ENCODE results near the gene MYO15A.

Gene MYO15A

GRCh38 chr17:18143044-18143936 is 34.7 kb downstream of the MYO15A start:
- TF ChIP-seq, protein P1, sequence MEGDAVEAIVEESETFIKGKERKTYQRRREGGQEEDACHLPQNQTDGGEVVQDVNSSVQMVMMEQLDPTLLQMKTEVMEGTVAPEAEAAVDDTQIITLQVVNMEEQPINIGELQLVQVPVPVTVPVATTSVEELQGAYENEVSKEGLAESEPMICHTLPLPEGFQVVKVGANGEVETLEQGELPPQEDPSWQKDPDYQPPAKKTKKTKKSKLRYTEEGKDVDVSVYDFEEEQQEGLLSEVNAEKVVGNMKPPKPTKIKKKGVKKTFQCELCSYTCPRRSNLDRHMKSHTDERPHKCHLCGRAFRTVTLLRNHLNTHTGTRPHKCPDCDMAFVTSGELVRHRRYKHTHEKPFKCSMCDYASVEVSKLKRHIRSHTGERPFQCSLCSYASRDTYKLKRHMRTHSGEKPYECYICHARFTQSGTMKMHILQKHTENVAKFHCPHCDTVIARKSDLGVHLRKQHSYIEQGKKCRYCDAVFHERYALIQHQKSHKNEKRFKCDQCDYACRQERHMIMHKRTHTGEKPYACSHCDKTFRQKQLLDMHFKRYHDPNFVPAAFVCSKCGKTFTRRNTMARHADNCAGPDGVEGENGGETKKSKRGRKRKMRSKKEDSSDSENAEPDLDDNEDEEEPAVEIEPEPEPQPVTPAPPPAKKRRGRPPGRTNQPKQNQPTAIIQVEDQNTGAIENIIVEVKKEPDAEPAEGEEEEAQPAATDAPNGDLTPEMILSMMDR (IDR thresholded peaks at IDR 0.05; ENCODE audit: unreplicated experiment in 3 of 3): peak in 1 of 3 experiments; percentile 32
- Mint-ChIP-seq H3K4me1 (peaks cover 6% of the 10 kb centered on the region), H3K36me3 (ENCODE audit: low read depth) (no peaks in the 10 kb centered on the region), H3K27ac (no peak overlapping the region), H3K4me3 (no peak overlapping the region), H3K9me3 (no peaks in the 10 kb centered on the region), H3K27me3 (ENCODE audit: low read depth) (peaks cover 13% of the 10 kb centered on the region)

- Mint-ChIP-seq H3K9me3 (no peaks in the 10 kb centered on the region), H3K36me3 (ENCODE audit: low read depth) (no peaks in the 10 kb centered on the region), H3K27ac (no peak overlapping the region), H3K27me3 (ENCODE audit: low read depth) (peaks cover 12% of the 10 kb centered on the region), H3K4me3 (no peak overlapping the region), H3K4me1 (peaks cover 6% of the 10 kb centered on the region)
- TF ChIP-seq, protein P1 (IDR thresholded peaks at IDR 0.05; ENCODE audit: unreplicated experiment in 3 of 3): no peak
Observed at GRCh38 chr17:18144261-18144660, 35.7 kb downstream of the MYO15A start.

DNA sequence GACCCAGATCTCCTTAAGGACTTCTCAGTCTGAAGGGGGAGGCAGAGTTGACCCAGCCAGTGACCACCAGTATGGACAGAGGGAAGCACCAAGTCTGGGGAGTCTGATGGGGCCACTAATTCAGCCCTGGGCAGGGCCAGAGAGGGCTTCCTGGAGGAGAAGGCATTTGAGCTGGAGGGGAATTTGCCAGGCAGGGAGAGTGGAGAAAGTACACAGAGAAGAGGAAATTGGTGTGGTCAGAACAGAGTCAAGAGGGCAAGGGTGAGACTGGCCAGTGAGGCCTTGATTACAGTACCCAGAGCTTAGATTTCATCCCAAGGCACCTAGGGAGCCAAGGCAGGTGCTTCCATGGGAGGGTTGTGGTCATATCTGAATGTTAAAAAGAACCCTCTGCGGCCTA is 36.3 kb downstream of the MYO15A start:
- Mint-ChIP-seq H3K27me3 (ENCODE audit: low read depth) (peaks cover 12% of the 10 kb centered on the region), H3K4me1 (peaks cover 6% of the 10 kb centered on the region), H3K27ac (no peak overlapping the region), H3K9me3 (no peaks in the 10 kb centered on the region), H3K4me3 (no peak overlapping the region), H3K36me3 (ENCODE audit: low read depth) (no peaks in the 10 kb centered on the region)
- TF ChIP-seq, protein P1 (IDR thresholded peaks at IDR 0.05; ENCODE audit: unreplicated experiment in 3 of 3): no peak

DNA sequence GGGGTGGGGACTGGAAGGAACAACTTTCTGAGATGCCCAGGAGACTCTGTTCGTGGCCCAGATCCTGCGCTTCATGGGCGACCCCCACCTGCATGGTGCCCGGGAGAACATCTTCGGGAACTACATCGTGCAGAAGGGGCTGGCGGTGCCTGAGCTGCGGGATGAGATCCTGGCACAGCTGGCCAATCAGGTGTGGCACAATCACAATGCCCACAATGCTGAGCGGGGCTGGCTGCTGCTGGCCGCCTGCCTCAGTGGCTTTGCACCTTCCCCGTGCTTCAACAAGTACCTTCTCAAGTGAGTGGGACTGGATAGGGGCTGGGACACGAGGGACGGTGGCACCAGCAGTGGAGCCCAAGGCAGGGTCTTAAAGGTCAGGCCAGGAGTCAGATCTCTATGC is 37.3 kb downstream of the MYO15A start:
- Mint-ChIP-seq H3K9me3 (no peaks in the 10 kb centered on the region), H3K4me3 (no peak overlapping the region), H3K36me3 (ENCODE audit: low read depth) (no peaks in the 10 kb centered on the region), H3K4me1 (peaks cover 6% of the 10 kb centered on the region), H3K27ac (peak overlapping the region in 1 of 3 experiments; percentile 28), H3K27me3 (ENCODE audit: low read depth) (peaks cover 10% of the 10 kb centered on the region)
- TF ChIP-seq, protein P1 (IDR thresholded peaks at IDR 0.05; ENCODE audit: unreplicated experiment in 3 of 3): no peak

- Mint-ChIP-seq H3K4me1 (peaks cover 3% of the 10 kb centered on the region), H3K36me3 (ENCODE audit: low read depth) (no peaks in the 10 kb centered on the region), H3K4me3 (no peak overlapping the region), H3K9me3 (no peaks in the 10 kb centered on the region), H3K27me3 (ENCODE audit: low read depth) (peaks cover 10% of the 10 kb centered on the region), H3K27ac (peak overlapping the region in 1 of 3 experiments; percentile 28)
- TF ChIP-seq, protein P1 (IDR thresholded peaks at IDR 0.05; ENCODE audit: unreplicated experiment in 3 of 3): no peak
Observed at GRCh38 chr17:18146259-18146658, 37.7 kb downstream of the MYO15A start.

DNA sequence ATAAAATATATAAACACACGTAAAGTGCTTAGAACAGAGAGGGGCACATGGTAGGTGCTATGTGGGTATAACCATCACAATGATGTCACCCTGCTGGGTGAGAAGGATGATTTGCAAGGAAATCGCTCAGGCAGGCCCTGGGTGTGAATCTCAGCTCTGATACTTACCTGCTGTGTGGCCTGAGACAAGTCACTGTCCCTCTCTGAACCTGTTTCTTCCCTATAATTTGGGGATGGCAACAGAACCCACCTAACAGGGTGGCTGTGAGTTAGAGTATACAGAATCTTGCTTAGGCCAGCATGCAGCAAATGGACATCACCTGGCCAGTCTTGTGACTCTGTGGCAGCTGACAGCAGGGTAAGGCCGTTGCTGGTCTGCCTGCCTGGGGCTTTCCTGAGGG is 38.4 kb downstream of the MYO15A start:
- H3K27ac Mint-ChIP-seq: no peak overlapping the region
- H3K4me1 Mint-ChIP-seq: peaks cover 4% of the 10 kb centered on the region
- no peak overlapping the region for H3K4me3 Mint-ChIP-seq
- H3K27me3 Mint-ChIP-seq (ENCODE audit: low read depth): peaks cover 10% of the 10 kb centered on the region
- TF ChIP-seq, protein P1 (IDR thresholded peaks at IDR 0.05; ENCODE audit: unreplicated experiment in 3 of 3): no peak
- no peaks in the 10 kb centered on the region for H3K36me3 Mint-ChIP-seq (ENCODE audit: low read depth)
- no peaks in the 10 kb centered on the region for H3K9me3 Mint-ChIP-seq
